DMS114 treated with DMSO at 0.1 percent for 48 hours (cell line): ENCODE results near the gene UBN2.

Source experiments
- DNase-seq: peaks from one replicate; lab custom pipeline; 2025; ENCODE audit not compliant: unreplicated experiment; lab: John Stamatoyannopoulos, UW

The UBN2 gene

GRCh38 chr7:139231513-139232376 is 708 bp downstream of the UBN2 start:
- DNase-seq, result no peak

- no peak for DNase-seq
These were observed 1.3 kb downstream of the UBN2 start for GRCh38 chr7:139232377-139232717.

GRCh38 chr7:139232904-139233303 is 1.9 kb downstream of the UBN2 start:
- DNase-seq, result no peak

- DNase-seq, result no peak
These were observed 10.2 kb downstream of the UBN2 start for GRCh38 chr7:139241258-139241657.

GRCh38 chr7:139242741-139243281 is 11.8 kb downstream of the UBN2 start:
- DNase-seq, result no peak

- no peak for DNase-seq
These were observed 14.4 kb downstream of the UBN2 start for GRCh38 chr7:139245401-139245800.

GRCh38 chr7:139246494-139246893 is 15.5 kb downstream of the UBN2 start:
- no peak for DNase-seq

GRCh38 chr7:139246905-139247304 is 15.9 kb downstream of the UBN2 start:
- DNase-seq, result no peak

- no peak for DNase-seq
These were observed 18.3 kb downstream of the UBN2 start for GRCh38 chr7:139249179-139249810.

GRCh38 chr7:139252451-139252850 is 21.4 kb downstream of the UBN2 start:
- DNase-seq, result no peak

- DNase-seq, result no peak
These were observed 23.2 kb downstream of the UBN2 start for GRCh38 chr7:139254281-139254680.

- DNase-seq, result no peak
These were observed 23.7 kb downstream of the UBN2 start for GRCh38 chr7:139254728-139255127.

- DNase-seq, result no peak
These were observed 24.3 kb downstream of the UBN2 start for GRCh38 chr7:139255290-139255689.

GRCh38 chr7:139259142-139259541 is 28.1 kb downstream of the UBN2 start:
- DNase-seq, result no peak

GRCh38 chr7:139264220-139264619 is 33.2 kb downstream of the UBN2 start:
- no peak for DNase-seq

- no peak for DNase-seq
These were observed 34.6 kb downstream of the UBN2 start for GRCh38 chr7:139265673-139266072.

- DNase-seq, result no peak
These were observed 40.9 kb downstream of the UBN2 start for GRCh38 chr7:139271718-139272628.

- DNase-seq, result no peak
These were observed 53.3 kb downstream of the UBN2 start for GRCh38 chr7:139284252-139284896.

GRCh38 chr7:139286144-139286543 is 55.1 kb downstream of the UBN2 start:
- DNase-seq, result no peak

GRCh38 chr7:139292821-139293220 is 61.8 kb downstream of the UBN2 start:
- DNase-seq, result no peak

GRCh38 chr7:139293534-139293933 is 62.5 kb downstream of the UBN2 start:
- no peak for DNase-seq
